ENCODE measurements around the gene DCAF8L2.

DCAF8L2 gene

GRCh38 chrX:27751976-27752375, 161.8 kb downstream of the DCAF8L2 start:
- H3K27ac ChIP-seq (ENCODE audit: extremely low read depth, low read depth, low read length) = no peak overlapping the region
- no peaks in the 10 kb centered on the region for H3K4me1 ChIP-seq (ENCODE audit: control insufficient read depth, insufficient read depth, low read length)
- no peaks in the 10 kb centered on the region for H3K9me3 ChIP-seq (ENCODE audit: control insufficient read depth, insufficient read depth, low read depth, low read length)
- no peak overlapping the region for H3K4me3 ChIP-seq (ENCODE audit: low read depth, low read length)
- ChIA-PET POLR2A (no interaction called here), CTCF (no interaction called here)
- TF ChIP-seq ZBTB20 (tag by site-specific recombination; IDR thresholded peaks at IDR 0.05) (no peak), ZNF514 (tag by site-specific recombination; IDR thresholded peaks at IDR 0.05) (no peak), ZNF37A (tag by site-specific recombination; IDR thresholded peaks at IDR 0.05) (no peak), MYNN (tag by site-specific recombination; IDR thresholded peaks at IDR 0.05; ENCODE audit: borderline replicate concordance) (no peak), ZNF629 (tag by site-specific recombination; IDR thresholded peaks at IDR 0.05) (no peak)
- H3K36me3 ChIP-seq (ENCODE audit: control insufficient read depth in 2 of 2, insufficient read depth in 1 of 2, low read length in 2 of 2) = no peaks in the 10 kb centered on the region

- CTCF ChIA-PET = no interaction called here
These were observed 175.6 kb downstream of the DCAF8L2 start for GRCh38 chrX:27765718-27766117.

GRCh38 chrX:27767387-27767786, 177.2 kb downstream of the DCAF8L2 start:
- no peak overlapping the region for H3K4me3 ChIP-seq (ENCODE audit: low read depth, low read length)
- POLR2A ChIA-PET = no interaction called here
- H3K36me3 ChIP-seq (ENCODE audit: control insufficient read depth in 2 of 2, insufficient read depth in 1 of 2, low read length in 2 of 2) = no peaks in the 10 kb centered on the region
- H3K4me1 ChIP-seq (ENCODE audit: control insufficient read depth, insufficient read depth, low read length) = no peaks in the 10 kb centered on the region
- CTCF ChIA-PET = no interaction called here
- TF ChIP-seq ZNF433 (tag by site-specific recombination; IDR thresholded peaks at IDR 0.05; ENCODE audit: low read depth) (no peak), SP7 (tag by site-specific recombination; IDR thresholded peaks at IDR 0.05) (no peak), SP3 (tag by site-specific recombination; IDR thresholded peaks at IDR 0.05) (no peak), ZNF404 (tag by site-specific recombination; IDR thresholded peaks at IDR 0.05) (no peak), ZFHX2 (tag by site-specific recombination; conservative IDR thresholded peaks at IDR 0.05) (no peak), ZNF416 (tag by site-specific recombination; IDR thresholded peaks at IDR 0.05) (no peak), PRDM10 (tag by site-specific recombination; IDR thresholded peaks at IDR 0.05) (no peak), HOXA7 (CRISPR knock-in tag; IDR thresholded peaks at IDR 0.05; ENCODE audit: borderline replicate concordance) (no peak)
- H3K27ac ChIP-seq (ENCODE audit: extremely low read depth, low read depth, low read length) = no peak overlapping the region
- no peaks in the 10 kb centered on the region for H3K9me3 ChIP-seq (ENCODE audit: control insufficient read depth, insufficient read depth, low read depth, low read length)

More at GRCh38 chrX:27765718-27766117, 175.6 kb downstream of the DCAF8L2 start:
- H3K36me3 ChIP-seq (ENCODE audit: control insufficient read depth in 2 of 2, insufficient read depth in 1 of 2, low read length in 2 of 2) = no peaks in the 10 kb centered on the region
- no peak for TF ChIP-seq OVOL3 (tag by site-specific recombination; IDR thresholded peaks at IDR 0.05)
- no peak for TF ChIP-seq ZNF548 (tag by site-specific recombination; IDR thresholded peaks at IDR 0.05)
- TF ChIP-seq HOXD13 (CRISPR knock-in tag; IDR thresholded peaks at IDR 0.05; ENCODE audit: borderline replicate concordance) = no peak
- TF ChIP-seq ZNF544 (tag by site-specific recombination; IDR thresholded peaks at IDR 0.05) = no peak
- TF ChIP-seq ZNF324 (tag by site-specific recombination; IDR thresholded peaks at IDR 0.05) = no peak
- TF ChIP-seq ZNF19 (tag by site-specific recombination; IDR thresholded peaks at IDR 0.05; ENCODE audit: low read depth) = no peak
- TF ChIP-seq ZNF23 (tag by site-specific recombination; IDR thresholded peaks at IDR 0.05; ENCODE audit: borderline replicate concordance) = no peak
- TF ChIP-seq ZSCAN5A (tag by site-specific recombination; IDR thresholded peaks at IDR 0.05) = no peak
- TF ChIP-seq ZNF658 (tag by site-specific recombination; IDR thresholded peaks at IDR 0.05) = no peak
- H3K27ac ChIP-seq (ENCODE audit: extremely low read depth, low read depth, low read length) = no peak overlapping the region
- POLR2A ChIA-PET = no interaction called here
- H3K9me3 ChIP-seq (ENCODE audit: control insufficient read depth, insufficient read depth, low read depth, low read length) = no peaks in the 10 kb centered on the region
- no peaks in the 10 kb centered on the region for H3K4me1 ChIP-seq (ENCODE audit: control insufficient read depth, insufficient read depth, low read length)
- no peak overlapping the region for H3K4me3 ChIP-seq (ENCODE audit: low read depth, low read length)

Measured in HEK293 (cell line).